Thymus (tissue), 11 donors: ENCODE results near the gene OR2F1. TPM values are rescaled to one million over a fixed set of nuclear protein-coding genes. Genes with fewer than 3 reads are reported as not detected.
"Not testable (repeated sequence)": the region's sequence is repeated elsewhere in the genome, so short reads cannot be mapped to it uniquely, and the experiment has no call there.

Experiments used
- DNase-seq, 9 donors: peaks; one replicate each; pipeline ENCODE4 v3.0.0-alpha.2; 2013; ENCODE audit warnings: low spot score in 9 of 9, low read depth in 6 of 9, missing footprints in 1 of 9
- H3K27ac ChIP-seq, 2 donors: one replicate each; pipeline ENCODE4 v1.5.1; 2013; ENCODE audit warnings: control low read depth in 1 of 2, low read depth in 1 of 2, low read length in 1 of 2, mild to moderate bottlenecking in 1 of 2, moderate library complexity in 1 of 2
- H3K27me3 ChIP-seq, 2 donors: one replicate each; pipeline ENCODE4 v1.5.1; 2013; ENCODE audit warnings: low read length in 1 of 2; ENCODE audit not compliant: control insufficient read depth in 2 of 2, insufficient read depth in 1 of 2
- H3K36me3 ChIP-seq, 2 donors: one replicate each; pipeline ENCODE4 v1.5.1; 2013; ENCODE audit warnings: low read length in 1 of 2, mild to moderate bottlenecking in 1 of 2, moderate library complexity in 1 of 2; ENCODE audit not compliant: control insufficient read depth in 2 of 2, insufficient read depth in 2 of 2
- H3K4me1 ChIP-seq, 2 donors: one replicate each; pipeline ENCODE4 v1.5.1; 2013; ENCODE audit warnings: low read length in 2 of 2; ENCODE audit not compliant: control insufficient read depth in 2 of 2, insufficient read depth in 2 of 2
- H3K4me3 ChIP-seq, 2 donors: one replicate each; pipeline ENCODE4 v1.5.1; 2013; ENCODE audit warnings: low read length in 2 of 2, control low read depth in 1 of 2, mild to moderate bottlenecking in 1 of 2
- H3K9me3 ChIP-seq, 2 donors: one replicate each; pipeline ENCODE4 v1.5.1; 2013; ENCODE audit warnings: low read length in 1 of 2, mild to moderate bottlenecking in 1 of 2; ENCODE audit not compliant: control insufficient read depth in 2 of 2, insufficient read depth in 1 of 2
- WGBS: extraction: QIAGEN DNeasy Blood & Tissue Kit; methylation state at CpG from one replicate; pipeline ENCODE4 v1.1.7; 2013; 5-methylcytosine and 5-hydroxymethylcytosine counted together
- polyA plus RNA-seq: library from polyadenylated mRNA; stranded (reverse); fragments of 200-250 nt; gene quantifications from one replicate; pipeline ENCODE4 v1.2.3, GENCODE V29; 2013
- total RNA-seq: library from RNA; stranded (reverse); fragments of 120-200 nt; gene quantifications from one replicate; pipeline ENCODE4 v1.2.4, GENCODE V29; 2013
- donor health status: healthy.

OR2F1 gene
- total and polyA plus RNA-seq, 2 donors: not detected

DNA sequence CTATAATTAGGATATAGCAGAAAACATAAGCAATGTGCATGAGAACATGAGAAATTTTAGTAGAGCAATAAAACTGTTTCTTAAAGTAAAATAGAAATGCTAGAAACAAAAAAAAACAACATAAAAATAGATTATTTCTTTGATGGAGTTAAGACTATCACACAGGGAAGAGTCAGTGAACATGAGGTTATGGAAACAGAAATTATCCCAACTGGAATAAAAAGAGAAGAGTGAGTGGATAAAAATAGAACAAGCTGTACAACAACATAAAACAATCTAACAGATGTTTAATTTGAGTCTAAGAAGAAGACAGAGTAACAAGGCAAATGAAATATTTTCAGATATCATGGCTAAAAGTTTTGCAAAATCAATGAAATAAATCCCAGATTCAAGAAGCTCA lies 38.0 kb downstream of the OR2F1 start:
- no peaks in the 10 kb centered on the region for H3K36me3 ChIP-seq
- no peaks in the 10 kb centered on the region for H3K9me3 ChIP-seq
- no peaks in the 10 kb centered on the region for H3K4me1 ChIP-seq
- no peak overlapping the region for H3K27ac ChIP-seq
- no peak for DNase-seq
- no peaks in the 10 kb centered on the region for H3K27me3 ChIP-seq
- no peak overlapping the region for H3K4me3 ChIP-seq

DNA sequence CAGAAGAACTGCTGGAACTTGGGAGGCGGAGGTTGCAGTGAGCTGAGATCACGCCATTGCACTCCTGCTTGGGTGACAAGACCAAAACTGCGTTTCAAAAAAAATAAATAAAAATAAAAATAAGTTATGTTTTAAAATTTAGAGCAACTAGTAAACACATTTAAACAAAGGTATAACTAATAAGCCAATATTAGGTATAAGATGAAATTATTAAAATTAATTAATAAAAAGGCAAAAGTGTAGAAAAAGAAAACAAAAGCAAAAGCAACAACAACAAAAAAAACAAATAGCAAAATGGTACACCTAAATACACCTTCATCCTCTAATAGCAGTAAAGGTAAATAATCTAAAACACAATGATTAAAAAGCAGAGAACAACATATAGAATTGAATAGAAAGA lies 39.3 kb downstream of the OR2F1 start:
- Histone ChIP-seq H3K36me3 (no peaks in the 10 kb centered on the region), H3K27me3 (no peaks in the 10 kb centered on the region), H3K4me1 (no peaks in the 10 kb centered on the region), H3K4me3 (no peak overlapping the region), H3K27ac (no peak overlapping the region), H3K9me3 (no peaks in the 10 kb centered on the region)
- 98% methylated on average over 3 of the region's 3 CpGs for WGBS
- no peak for DNase-seq

DNA sequence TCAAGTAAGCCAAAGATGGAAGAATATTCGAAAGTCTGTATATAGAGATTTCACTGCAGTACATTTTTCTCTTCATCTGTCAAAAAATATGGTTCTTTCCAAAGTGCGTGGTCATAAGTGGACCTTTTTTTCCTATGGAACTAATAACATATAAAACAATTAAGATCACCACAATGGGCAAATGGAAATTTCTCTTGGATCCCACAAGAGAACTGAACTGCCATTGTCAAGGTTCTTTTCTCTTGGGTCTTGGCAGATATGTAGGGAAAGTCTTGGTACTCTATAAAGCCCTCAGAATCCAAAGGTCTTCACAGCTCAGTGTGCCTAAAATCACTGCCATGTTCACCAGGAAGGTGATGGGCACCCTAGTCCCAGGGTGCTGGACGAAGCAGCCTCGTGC lies 45.4 kb downstream of the OR2F1 start, which contains the start of gene OR6B1:
OR6B1 (plus strand) TSS at position 301 of the 400 bp plus-strand sequence. CDS start 3,677 bp downstream, outside the sequence.
- Histone ChIP-seq H3K9me3 (no peaks in the 10 kb centered on the region), H3K36me3 (no peaks in the 10 kb centered on the region), H3K27ac (no peak within 1 kb of the TSS), H3K4me3 (no peak within 1 kb of the TSS), H3K4me1 (no peaks in the 10 kb centered on the region), H3K27me3 (no peaks in the 10 kb centered on the region)
- no peak for DNase-seq
- WGBS: 95% methylated on average over 4 of the region's 4 CpGs

GRCh38 chr7:144001543-144001942 lies 46.9 kb downstream of the OR2F1 start:
- Histone ChIP-seq H3K27me3 (no peaks in the 10 kb centered on the region), H3K27ac (no peak overlapping the region), H3K4me1 (no peaks in the 10 kb centered on the region), H3K9me3 (no peaks in the 10 kb centered on the region), H3K4me3 (no peak overlapping the region), H3K36me3 (no peaks in the 10 kb centered on the region)
- no peak for DNase-seq
- 91% methylated on average over 3 of the region's 3 CpGs for WGBS

GRCh38 chr7:144004703-144005102 lies 50.1 kb downstream of the OR2F1 start:
- no peaks in the 10 kb centered on the region for H3K27me3 ChIP-seq
- no peak overlapping the region for H3K27ac ChIP-seq
- H3K4me1 ChIP-seq: no peaks in the 10 kb centered on the region
- WGBS: 94% methylated on average over 5 of the region's 5 CpGs
- peaks cover 0 to 4% of the 10 kb centered on the region in 2 donors for H3K9me3 ChIP-seq
- H3K36me3 ChIP-seq: no peaks in the 10 kb centered on the region
- DNase-seq: no peak
- H3K4me3 ChIP-seq: no peak overlapping the region

- H3K4me3 ChIP-seq: no peak overlapping the region
- no peaks in the 10 kb centered on the region for H3K27me3 ChIP-seq
- H3K4me1 ChIP-seq: no peaks in the 10 kb centered on the region
- H3K27ac ChIP-seq: no peak overlapping the region
- no peaks in the 10 kb centered on the region for H3K36me3 ChIP-seq
- DNase-seq: no peak
- WGBS: 79% methylated on average over 1 of the region's 1 CpG
- H3K9me3 ChIP-seq: peaks cover 0 to 4% of the 10 kb centered on the region in 2 donors
These were observed 51.5 kb downstream of the OR2F1 start for GRCh38 chr7:144006029-144006691.

GRCh38 chr7:144006692-144007042 lies 52.0 kb downstream of the OR2F1 start:
- H3K27ac ChIP-seq: no peak overlapping the region
- no peaks in the 10 kb centered on the region for H3K36me3 ChIP-seq
- 97% methylated on average over 1 of the region's 1 CpG for WGBS
- no peaks in the 10 kb centered on the region for H3K27me3 ChIP-seq
- H3K4me1 ChIP-seq: no peaks in the 10 kb centered on the region
- no peak overlapping the region for H3K4me3 ChIP-seq
- DNase-seq: no peak
- peaks cover 0 to 4% of the 10 kb centered on the region in 2 donors for H3K9me3 ChIP-seq

DNA sequence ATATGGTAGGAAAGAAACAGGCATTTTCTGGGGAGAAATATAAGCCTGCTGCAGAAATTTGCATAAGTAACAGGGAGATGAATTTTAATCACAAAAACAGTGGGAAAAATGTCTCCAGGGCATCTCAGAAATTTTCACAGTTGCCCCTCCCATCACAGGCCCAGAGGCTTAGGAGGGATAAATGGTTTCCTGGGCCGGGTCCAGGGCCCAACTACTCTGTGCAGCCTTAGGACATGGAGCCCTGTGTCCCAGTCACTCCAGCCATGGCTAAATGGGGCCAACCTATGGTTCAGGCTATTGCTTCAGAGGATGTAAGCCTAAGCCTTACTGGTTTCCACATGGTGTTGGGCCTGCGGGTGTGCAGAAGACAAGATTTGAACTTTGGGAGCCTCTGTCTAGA lies 54.7 kb downstream of the OR2F1 start:
- peaks cover 0 to 4% of the 10 kb centered on the region in 2 donors for H3K9me3 ChIP-seq
- H3K27me3 ChIP-seq: no peaks in the 10 kb centered on the region
- WGBS: 87% methylated on average over 2 of the region's 2 CpGs
- no peak overlapping the region for H3K4me3 ChIP-seq
- H3K27ac ChIP-seq: no peak overlapping the region
- H3K36me3 ChIP-seq: no peaks in the 10 kb centered on the region
- no peak for DNase-seq
- no peaks in the 10 kb centered on the region for H3K4me1 ChIP-seq

GRCh38 chr7:144010061-144010460 lies 55.4 kb downstream of the OR2F1 start:
- H3K4me3 ChIP-seq, H3K27me3 ChIP-seq, H3K4me1 ChIP-seq, H3K27ac ChIP-seq, H3K36me3 ChIP-seq, DNase-seq, H3K9me3 ChIP-seq: not testable (repeated sequence)

DNA sequence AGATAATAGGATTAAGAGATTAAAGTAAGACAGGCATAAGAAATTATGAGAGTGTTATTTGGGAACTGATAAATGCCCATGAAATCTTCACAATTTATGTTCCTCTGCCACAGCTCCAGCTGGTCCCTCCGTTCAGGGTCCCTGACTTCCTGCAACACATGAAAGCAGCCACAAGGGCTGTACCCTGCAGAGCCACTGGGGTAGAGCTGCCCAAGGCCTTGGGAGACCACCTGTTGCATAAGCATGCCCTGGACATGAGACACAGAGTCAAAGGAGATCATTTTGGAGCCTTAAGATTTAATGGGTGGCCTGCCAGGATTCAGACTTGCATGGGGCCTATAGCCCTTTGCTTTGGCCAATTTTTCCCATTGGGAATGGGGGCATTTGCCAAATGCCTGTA lies 56.2 kb downstream of the OR2F1 start:
- not testable (repeated sequence) for H3K27ac ChIP-seq, H3K27me3 ChIP-seq, DNase-seq, H3K4me1 ChIP-seq, H3K4me3 ChIP-seq, H3K36me3 ChIP-seq, H3K9me3 ChIP-seq
- 83% methylated on average over 1 of the region's 1 CpG for WGBS
